Measurements from ENCODE around the gene HLA-C. TPM values are rescaled to one million over a fixed set of nuclear protein-coding genes. Genes with fewer than 3 reads are reported as not detected.
"Not testable (repeated sequence)": the region's sequence is repeated elsewhere in the genome, so short reads cannot be mapped to it uniquely, and the experiment has no call there.

Gene HLA-C
- polyA plus RNA-seq, 1 donor, result 61.5 TPM

GRCh38 chr6:31272836-31273626, 1.1 kb upstream of the HLA-C start:
- no peak for DNase-seq

- no peak for DNase-seq
Observed at GRCh38 chr6:31272436-31272835, 544 bp upstream of the HLA-C start.

- peak; percentile 39 for DNase-seq
Observed at GRCh38 chr6:31270788-31271640, 878 bp downstream of the HLA-C start.

- no peak for DNase-seq
Observed at GRCh38 chr6:31268836-31269235, 3.1 kb downstream of the HLA-C start.

- no peak for DNase-seq
Observed at GRCh38 chr6:31268369-31268765, 3.5 kb downstream of the HLA-C start.

- no peak for DNase-seq
Observed at GRCh38 chr6:31267651-31268368, 4.1 kb downstream of the HLA-C start.

- DNase-seq, result no peak
Observed at GRCh38 chr6:31266567-31267360, 5.1 kb downstream of the HLA-C start.

GRCh38 chr6:31265926-31266325, 6.0 kb downstream of the HLA-C start:
- DNase-seq, result no peak

- not testable (repeated sequence) for DNase-seq
Observed at GRCh38 chr6:31263346-31263933, 8.5 kb downstream of the HLA-C start.

GRCh38 chr6:31259995-31260394, 11.9 kb downstream of the HLA-C start:
- not testable (repeated sequence) for DNase-seq

GRCh38 chr6:31252625-31253024, 19.3 kb downstream of the HLA-C start:
- no peak for DNase-seq

GRCh38 chr6:31251261-31251660, 20.6 kb downstream of the HLA-C start:
- no peak for DNase-seq

GRCh38 chr6:31249184-31249583, 22.7 kb downstream of the HLA-C start:
- DNase-seq, result no peak

GRCh38 chr6:31247813-31248212, 24.1 kb downstream of the HLA-C start:
- no peak for DNase-seq

GRCh38 chr6:31246051-31246521, 25.8 kb downstream of the HLA-C start:
- DNase-seq, result peak; percentile 46

- DNase-seq, result no peak
Observed at GRCh38 chr6:31243508-31243907, 28.4 kb downstream of the HLA-C start.

GRCh38 chr6:31239854-31240253, 32.0 kb downstream of the HLA-C start:
- no peak for DNase-seq

- DNase-seq, result not testable (repeated sequence)
Observed at GRCh38 chr6:31234101-31234500, 37.8 kb downstream of the HLA-C start.

- DNase-seq, result no peak
Observed at GRCh38 chr6:31228476-31228875, 43.4 kb downstream of the HLA-C start.

- no peak for DNase-seq
Observed at GRCh38 chr6:31227143-31227542, 44.7 kb downstream of the HLA-C start.

- no peak for DNase-seq
Observed at GRCh38 chr6:31225735-31226134, 46.2 kb downstream of the HLA-C start.

Data from left kidney (tissue), 2 donors.